GM18861 (cell line): ENCODE measurements around the gene NUDT1.

Experiments used
- ATAC-seq: cut with Tn5 transposase; IDR thresholded peaks from one replicate; pipeline ENCODE4 v1.9.1; 2021; ENCODE audit not compliant: unreplicated experiment

NUDT1 gene

GRCh38 chr7:2247141-2247995 is 5.3 kb downstream of the NUDT1 start:
- no peak for ATAC-seq

DNA sequence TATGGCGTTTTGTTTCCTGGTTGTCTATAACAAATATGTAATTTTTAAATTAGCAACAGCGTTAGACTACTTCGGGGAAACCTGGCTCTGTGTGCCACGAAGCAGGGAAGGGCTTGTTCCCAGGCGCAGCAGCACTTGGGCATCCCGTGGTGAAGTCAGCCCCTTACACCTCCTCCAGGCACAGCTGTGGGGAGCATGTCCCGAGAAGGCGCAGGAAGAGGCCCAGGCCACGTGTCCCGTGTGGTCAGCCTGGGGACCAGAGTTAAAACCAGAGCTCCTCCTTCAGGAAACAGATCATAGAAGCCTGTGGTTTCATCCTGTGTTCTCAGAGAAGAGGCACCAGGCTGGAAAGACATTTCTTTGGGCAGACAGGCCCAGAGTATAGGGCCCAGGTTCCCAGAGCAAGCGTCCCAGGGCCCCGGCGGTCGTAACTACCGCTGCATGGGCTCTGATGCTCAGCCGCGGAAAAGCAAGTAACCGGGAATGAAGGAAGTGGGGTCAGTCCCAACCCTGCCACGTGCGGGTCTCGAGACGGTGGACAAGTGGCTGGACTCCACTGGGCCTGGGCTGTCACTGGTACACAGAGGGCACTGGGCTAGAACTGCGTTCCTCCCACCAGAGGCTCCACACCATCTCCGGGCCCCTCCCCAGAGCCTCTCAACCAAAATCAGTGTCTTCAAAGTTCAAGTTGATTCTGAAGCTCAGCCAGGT is 7.1 kb downstream of the NUDT1 start:
- peak; percentile 44 for ATAC-seq

- ATAC-seq, result no peak
Observed at GRCh38 chr7:2249744-2250323, 7.8 kb downstream of the NUDT1 start.

DNA sequence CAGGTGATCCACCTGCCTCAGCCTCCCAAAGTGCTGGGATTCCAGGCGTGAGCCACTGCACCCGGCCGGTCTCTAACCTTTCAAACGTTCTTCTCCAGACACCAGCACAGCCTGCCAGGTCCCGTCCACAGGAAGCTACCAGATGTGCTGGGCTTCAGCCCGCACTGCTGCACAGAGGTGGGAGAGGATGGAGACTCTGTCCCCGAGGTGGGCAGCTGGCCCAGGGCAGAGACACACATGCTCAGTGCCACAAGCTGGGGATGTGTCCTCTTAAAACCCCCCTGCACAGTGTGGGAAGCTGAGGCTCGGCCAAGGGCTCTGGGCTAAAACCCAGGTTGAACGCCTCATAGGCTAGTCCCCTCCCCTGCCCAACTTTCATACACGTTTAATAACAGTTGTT is 9.4 kb downstream of the NUDT1 start:
- no peak for ATAC-seq

DNA sequence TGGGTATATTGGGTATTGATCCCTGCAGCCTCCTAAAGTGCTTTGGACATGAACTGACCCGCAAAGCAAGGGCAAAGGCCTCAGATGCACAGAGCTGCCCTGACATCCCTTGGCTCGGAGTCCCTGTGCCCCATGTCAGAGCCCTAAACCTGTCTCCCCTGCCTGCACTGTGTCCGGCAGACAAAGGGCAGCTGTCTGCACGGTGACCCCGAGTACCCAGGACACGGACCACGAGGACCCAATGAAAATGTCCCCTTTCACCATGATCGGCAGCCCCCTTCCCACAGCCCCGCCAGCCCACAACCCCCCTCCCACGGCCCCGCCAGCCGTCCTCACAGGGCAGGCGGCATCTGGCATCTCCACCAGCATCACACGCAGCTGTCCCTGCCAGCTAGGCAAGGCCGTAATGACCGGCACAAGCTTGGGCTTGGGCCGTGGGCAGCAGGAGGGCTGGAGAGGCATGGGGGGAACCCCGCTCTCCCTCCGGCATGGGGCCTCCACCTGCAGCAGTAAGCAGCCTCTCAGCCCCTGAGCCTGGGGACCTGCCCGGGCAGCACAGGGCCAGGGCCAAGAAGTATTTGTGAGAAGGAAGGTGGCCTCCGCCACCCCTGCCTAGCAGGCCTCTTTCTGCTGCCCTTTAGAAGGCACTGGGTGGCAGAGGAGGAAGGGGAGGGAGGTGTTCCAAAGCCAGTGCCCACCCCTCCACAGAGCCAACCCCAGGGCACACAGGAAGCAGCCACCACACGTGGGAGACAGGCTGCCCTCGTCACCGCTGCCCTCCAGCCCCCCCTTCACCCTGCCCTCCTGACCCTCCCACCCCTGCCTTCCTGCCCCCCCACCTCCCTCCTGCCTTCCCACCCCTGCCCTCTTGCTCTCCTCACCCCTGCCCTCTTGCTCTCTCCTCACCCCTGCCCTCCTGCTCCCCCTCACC is 10.1 kb downstream of the NUDT1 start:
- no peak for ATAC-seq

DNA sequence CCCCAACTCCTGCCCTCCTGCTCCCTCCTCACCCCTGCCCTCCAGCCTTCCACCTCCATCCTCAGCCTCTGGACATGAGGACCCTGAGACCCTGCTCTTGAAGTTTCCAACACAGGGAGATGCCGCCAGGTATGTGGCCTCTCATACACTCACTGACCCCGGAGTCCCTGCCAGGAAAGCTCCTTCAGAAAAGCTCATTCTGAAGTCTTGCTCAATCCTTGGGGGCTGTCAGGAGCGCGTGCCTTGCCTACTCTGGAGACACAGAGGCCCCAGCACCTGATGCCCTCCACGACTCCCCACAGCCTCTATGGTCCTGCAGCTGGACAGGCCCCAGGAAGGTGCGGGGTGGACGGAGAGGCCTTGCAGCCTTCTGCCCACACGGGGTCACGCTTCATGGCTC is 11.0 kb downstream of the NUDT1 start:
- no peak for ATAC-seq

DNA sequence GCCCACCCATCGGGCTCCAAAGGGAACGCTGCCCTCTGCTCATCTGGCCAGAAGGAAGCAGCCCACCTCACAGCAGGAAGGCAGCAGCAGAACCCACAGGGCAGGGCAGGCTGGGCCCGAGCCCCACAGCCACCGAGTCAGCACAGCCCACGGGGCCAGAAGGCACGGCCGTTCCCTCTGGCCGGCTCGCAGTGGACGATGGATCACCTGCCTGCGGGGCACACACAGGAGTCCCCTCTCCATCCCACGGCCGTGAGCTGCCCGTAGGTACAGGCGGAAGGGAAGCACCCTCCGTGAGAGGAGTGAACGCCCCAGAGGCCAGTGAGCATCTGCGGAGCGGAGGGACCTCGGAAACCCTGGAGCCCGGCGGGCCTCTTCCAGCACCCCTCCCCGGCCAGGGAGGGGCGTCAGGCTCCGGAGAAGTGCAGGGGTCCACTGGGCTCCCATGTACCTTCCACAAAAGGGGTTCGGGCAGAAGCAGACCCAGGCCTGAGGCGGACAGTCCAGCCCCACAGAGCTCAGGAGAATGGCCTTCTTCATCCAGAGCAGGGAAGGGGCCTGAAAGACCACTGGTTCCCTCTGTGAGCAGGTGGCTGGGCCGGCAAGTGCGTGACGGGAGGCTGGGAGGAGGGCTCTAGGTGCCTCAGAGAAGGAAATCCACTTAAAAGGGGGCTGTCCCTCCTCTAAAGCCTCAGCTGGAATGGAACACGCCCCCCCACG is 11.7 kb downstream of the NUDT1 start:
- no peak for ATAC-seq

- ATAC-seq, result no peak
Observed at GRCh38 chr7:2254429-2255144, 12.6 kb downstream of the NUDT1 start.

GRCh38 chr7:2255145-2256139 is 13.4 kb downstream of the NUDT1 start:
- ATAC-seq, result no peak

GRCh38 chr7:2256306-2257045 is 14.4 kb downstream of the NUDT1 start:
- no peak for ATAC-seq

GRCh38 chr7:2257046-2257551 is 15.1 kb downstream of the NUDT1 start:
- ATAC-seq, result no peak

DNA sequence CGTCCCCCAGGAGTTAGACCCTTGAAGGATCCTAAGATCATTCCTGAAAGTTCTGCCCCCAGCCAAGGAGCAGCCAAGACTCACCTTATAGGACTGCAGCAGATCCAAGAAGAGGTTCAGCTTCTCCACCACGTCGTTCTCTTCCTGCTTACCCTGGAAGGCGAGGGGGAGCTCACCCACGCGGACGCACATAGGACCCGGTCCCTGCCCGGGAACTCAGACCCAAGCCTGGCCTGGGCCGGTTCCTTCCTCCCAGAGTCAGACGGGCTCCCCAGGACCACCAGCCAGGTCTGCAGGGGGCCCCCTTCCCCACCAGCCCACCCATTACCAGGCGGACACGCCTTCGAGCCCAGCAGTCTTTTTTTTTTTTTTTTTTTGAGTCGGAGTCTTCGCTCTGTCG is 15.6 kb downstream of the NUDT1 start:
- no peak for ATAC-seq

DNA sequence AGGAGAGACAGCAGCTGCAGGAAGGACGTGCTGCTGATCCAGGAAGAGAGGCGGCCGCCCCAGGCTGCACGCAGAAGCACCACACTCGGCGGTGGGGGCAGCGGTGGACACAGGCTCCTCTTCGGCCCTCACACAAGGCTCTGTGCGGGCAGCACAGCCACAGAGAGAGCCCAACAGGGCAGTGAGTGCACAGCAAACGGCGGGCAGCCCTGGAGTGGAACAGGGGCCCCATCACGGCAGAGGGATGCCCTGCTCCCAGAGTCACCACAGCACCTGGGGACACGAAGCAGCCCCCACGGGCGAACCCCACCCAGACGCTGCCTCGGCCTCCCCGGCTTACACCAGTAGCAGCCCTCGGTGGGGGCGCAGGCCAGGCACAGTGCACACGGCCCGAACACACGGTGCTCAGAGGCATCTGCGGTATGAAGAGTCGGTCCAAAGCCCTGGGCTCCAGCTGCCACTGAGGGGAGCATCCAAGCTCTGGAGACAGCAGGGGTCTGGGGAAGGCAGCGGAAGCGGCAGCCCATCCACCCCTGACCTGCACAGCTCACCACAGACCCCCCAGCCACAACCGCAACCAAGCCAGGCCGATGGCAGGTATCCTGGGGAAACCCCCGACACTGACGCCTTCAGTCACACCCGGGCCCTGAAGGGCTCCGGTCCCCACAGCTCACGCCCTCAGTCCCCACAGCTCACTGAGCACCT is 16.8 kb downstream of the NUDT1 start:
- no peak for ATAC-seq

GRCh38 chr7:2259480-2259879 is 17.5 kb downstream of the NUDT1 start:
- no peak for ATAC-seq

GRCh38 chr7:2260820-2261219 is 18.8 kb downstream of the NUDT1 start:
- no peak for ATAC-seq

- no peak for ATAC-seq
Observed at GRCh38 chr7:2261611-2262010, 19.6 kb downstream of the NUDT1 start.

- no peak for ATAC-seq
Observed at GRCh38 chr7:2263176-2263575, 21.1 kb downstream of the NUDT1 start.
